GM18909 (cell line): ENCODE results near the gene SVIP.

ENCODE experiments used
- ATAC-seq: cut with Tn5 transposase; IDR thresholded peaks from one replicate; pipeline ENCODE4 v1.9.1; 2021; ENCODE audit warnings: mild to moderate bottlenecking; ENCODE audit not compliant: unreplicated experiment, poor library complexity

Gene SVIP

GRCh38 chr11:22797047-22797446 is 32.6 kb downstream of the SVIP start:
- ATAC-seq = no peak

GRCh38 chr11:22795914-22796313 is 33.7 kb downstream of the SVIP start:
- ATAC-seq = no peak

GRCh38 chr11:22792497-22792896 is 37.1 kb downstream of the SVIP start:
- ATAC-seq = no peak

GRCh38 chr11:22787551-22788162 is 41.9 kb downstream of the SVIP start:
- no peak for ATAC-seq

- ATAC-seq = no peak
Measured at GRCh38 chr11:22787055-22787454, 42.5 kb downstream of the SVIP start.

- ATAC-seq = peak; percentile 87
Measured at GRCh38 chr11:22786475-22786874, 43.1 kb downstream of the SVIP start.

GRCh38 chr11:22785251-22785650 is 44.4 kb downstream of the SVIP start:
- ATAC-seq = no peak

- peak; percentile 94 for ATAC-seq
Measured at GRCh38 chr11:22780952-22781593, 48.5 kb downstream of the SVIP start.

GRCh38 chr11:22779850-22780249 is 49.8 kb downstream of the SVIP start:
- no peak for ATAC-seq

- ATAC-seq = no peak
Measured at GRCh38 chr11:22778642-22779041, 51.0 kb downstream of the SVIP start.

- no peak for ATAC-seq
Measured at GRCh38 chr11:22775248-22775647, 54.4 kb downstream of the SVIP start.

GRCh38 chr11:22774716-22775115 is 54.9 kb downstream of the SVIP start:
- ATAC-seq = no peak

- no peak for ATAC-seq
Measured at GRCh38 chr11:22769081-22769480, 60.5 kb downstream of the SVIP start.
